ENCODE results near the gene ZNF423.

DNA sequence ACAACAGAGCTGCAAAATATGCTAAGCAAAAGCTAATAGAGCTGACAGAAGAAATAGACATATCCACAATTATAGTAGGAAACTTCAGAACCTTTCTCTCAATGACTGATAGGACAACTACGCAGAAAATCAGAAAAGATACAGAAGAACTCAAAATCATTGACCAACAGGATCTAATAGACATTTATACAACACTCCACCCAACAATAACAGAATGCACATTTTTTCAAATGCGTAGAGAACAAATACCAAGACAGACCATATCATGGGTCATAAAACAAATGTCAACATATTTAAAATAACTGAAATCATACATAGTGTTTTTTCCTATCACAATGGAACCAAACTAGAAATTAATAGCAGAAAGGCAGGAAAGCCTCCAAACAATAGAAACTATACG lies 244.9 kb downstream of the ZNF423 start:
- TF ChIP-seq ZBED4 (CRISPR knock-in tag; IDR thresholded peaks at IDR 0.05; ENCODE audit: borderline replicate concordance), result no peak
- TF ChIP-seq, protein P1, sequence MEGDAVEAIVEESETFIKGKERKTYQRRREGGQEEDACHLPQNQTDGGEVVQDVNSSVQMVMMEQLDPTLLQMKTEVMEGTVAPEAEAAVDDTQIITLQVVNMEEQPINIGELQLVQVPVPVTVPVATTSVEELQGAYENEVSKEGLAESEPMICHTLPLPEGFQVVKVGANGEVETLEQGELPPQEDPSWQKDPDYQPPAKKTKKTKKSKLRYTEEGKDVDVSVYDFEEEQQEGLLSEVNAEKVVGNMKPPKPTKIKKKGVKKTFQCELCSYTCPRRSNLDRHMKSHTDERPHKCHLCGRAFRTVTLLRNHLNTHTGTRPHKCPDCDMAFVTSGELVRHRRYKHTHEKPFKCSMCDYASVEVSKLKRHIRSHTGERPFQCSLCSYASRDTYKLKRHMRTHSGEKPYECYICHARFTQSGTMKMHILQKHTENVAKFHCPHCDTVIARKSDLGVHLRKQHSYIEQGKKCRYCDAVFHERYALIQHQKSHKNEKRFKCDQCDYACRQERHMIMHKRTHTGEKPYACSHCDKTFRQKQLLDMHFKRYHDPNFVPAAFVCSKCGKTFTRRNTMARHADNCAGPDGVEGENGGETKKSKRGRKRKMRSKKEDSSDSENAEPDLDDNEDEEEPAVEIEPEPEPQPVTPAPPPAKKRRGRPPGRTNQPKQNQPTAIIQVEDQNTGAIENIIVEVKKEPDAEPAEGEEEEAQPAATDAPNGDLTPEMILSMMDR (CRISPR knock-in tag; IDR thresholded peaks at IDR 0.05), result no peak
- TF ChIP-seq PRDM15 (CRISPR knock-in tag; IDR thresholded peaks at IDR 0.05), result no peak
- no peak for TF ChIP-seq NFE2L1 (CRISPR knock-in tag; IDR thresholded peaks at IDR 0.05; ENCODE audit: borderline replicate concordance)
- no peak for TF ChIP-seq ZFX (CRISPR knock-in tag; IDR thresholded peaks at IDR 0.05; ENCODE audit: low read depth)
- no peak for TF ChIP-seq RNF2 (conservative IDR thresholded peaks at IDR 0.05; ENCODE audit: low read depth)
- no peak for TF ChIP-seq KAT2B (IDR thresholded peaks at IDR 0.05; ENCODE audit: borderline replicate concordance, low read depth, low read length)
- TF ChIP-seq YY1 (IDR thresholded peaks at IDR 0.05; ENCODE audit: insufficient read depth, insufficient replicate concordance, low read depth, low read length), result no peak
- no peak for TF ChIP-seq ZNF296 (CRISPR knock-in tag; conservative IDR thresholded peaks at IDR 0.05)
- TF ChIP-seq MED1 (CRISPR knock-in tag; IDR thresholded peaks at IDR 0.05), result no peak

All from HepG2 (cell line).